Endothelial cell of umbilical vein (primary cell): ENCODE measurements around the gene EFNA5.
A peak's percentile ranks its signal among the peaks of the same experiment; 100 is the strongest.

Experiments used
- EZH2 ChIP-seq: IDR thresholded peaks from 2 replicates; pipeline ENCODE4 v1.6.1; 2012; ENCODE audit warnings: borderline replicate concordance, low read depth, mild to moderate bottlenecking, moderate library complexity, low read length, inconsistent platforms; ENCODE audit not compliant: severe bottlenecking
- FOS ChIP-seq: IDR thresholded peaks from 2 replicates; pipeline ENCODE4 v1.6.1; 2011; ENCODE audit warnings: mild to moderate bottlenecking, low read length, moderate library complexity, borderline replicate concordance; ENCODE audit not compliant: insufficient read depth
- GATA2 ChIP-seq: IDR thresholded peaks from 2 replicates; pipeline ENCODE4 v1.7.0; 2011; ENCODE audit warnings: low read depth, mild to moderate bottlenecking, moderate library complexity, mixed read lengths, low read length; ENCODE audit not compliant: insufficient read length, insufficient read depth
- JUN ChIP-seq: IDR thresholded peaks from 2 replicates; pipeline ENCODE4 v1.6.1; 2011; ENCODE audit warnings: borderline replicate concordance, low read depth; ENCODE audit not compliant: insufficient read length, insufficient read depth
- POLR2A ChIP-seq: IDR thresholded peaks from 2 replicates; pipeline ENCODE4 v1.6.1; 2012; ENCODE audit warnings: low read depth, mild to moderate bottlenecking, control low read depth, low read length
- POLR2AphosphoS5 ChIP-seq: IDR thresholded peaks from 2 replicates; pipeline ENCODE4 v1.6.1; 2012; ENCODE audit warnings: low read depth, mild to moderate bottlenecking, control low read depth, low read length, moderate library complexity; ENCODE audit not compliant: insufficient read depth
- TF ChIP-seq, protein P1 (sequence below), 2 donors: IDR thresholded peaks; 1 replicate in 1 of 2; 2 replicates in 1 of 2; pipeline ENCODE4 v1.5.1; 2011; ENCODE audit warnings: low read length in 2 of 2, mild to moderate bottlenecking in 2 of 2, moderate library complexity in 2 of 2, control low read depth in 1 of 2, inconsistent platforms in 1 of 2, low read depth in 1 of 2; ENCODE audit not compliant: insufficient read depth in 1 of 2; ENCODE audit errors: extremely low read depth in 1 of 2

- TF ChIP-seq, protein P1, sequence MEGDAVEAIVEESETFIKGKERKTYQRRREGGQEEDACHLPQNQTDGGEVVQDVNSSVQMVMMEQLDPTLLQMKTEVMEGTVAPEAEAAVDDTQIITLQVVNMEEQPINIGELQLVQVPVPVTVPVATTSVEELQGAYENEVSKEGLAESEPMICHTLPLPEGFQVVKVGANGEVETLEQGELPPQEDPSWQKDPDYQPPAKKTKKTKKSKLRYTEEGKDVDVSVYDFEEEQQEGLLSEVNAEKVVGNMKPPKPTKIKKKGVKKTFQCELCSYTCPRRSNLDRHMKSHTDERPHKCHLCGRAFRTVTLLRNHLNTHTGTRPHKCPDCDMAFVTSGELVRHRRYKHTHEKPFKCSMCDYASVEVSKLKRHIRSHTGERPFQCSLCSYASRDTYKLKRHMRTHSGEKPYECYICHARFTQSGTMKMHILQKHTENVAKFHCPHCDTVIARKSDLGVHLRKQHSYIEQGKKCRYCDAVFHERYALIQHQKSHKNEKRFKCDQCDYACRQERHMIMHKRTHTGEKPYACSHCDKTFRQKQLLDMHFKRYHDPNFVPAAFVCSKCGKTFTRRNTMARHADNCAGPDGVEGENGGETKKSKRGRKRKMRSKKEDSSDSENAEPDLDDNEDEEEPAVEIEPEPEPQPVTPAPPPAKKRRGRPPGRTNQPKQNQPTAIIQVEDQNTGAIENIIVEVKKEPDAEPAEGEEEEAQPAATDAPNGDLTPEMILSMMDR (IDR thresholded peaks at IDR 0.05; ENCODE audit: extremely low read depth in 1 of 2, insufficient read depth in 1 of 2, low read depth in 1 of 2, low read length in 2 of 2) = no peak
- TF ChIP-seq POLR2AphosphoS5 (no peak), POLR2A (no peak), EZH2 (no peak), JUN (no peak), GATA2 (peak; percentile 23), FOS (peak; percentile 19)
Measured at GRCh38 chr5:107468276-107468675, 202.5 kb downstream of the EFNA5 start.
